HG02571 (cell line): ENCODE data around the gene ACSS1.

Source experiments
- ATAC-seq: cut with Tn5 transposase; IDR thresholded peaks from one replicate; pipeline ENCODE4 v1.9.1; 2021; ENCODE audit warnings: mild to moderate bottlenecking, moderate library complexity; ENCODE audit not compliant: unreplicated experiment

Gene ACSS1

GRCh38 chr20:25033265-25033923 lies 24.5 kb downstream of the ACSS1 start:
- no peak for ATAC-seq

- no peak for ATAC-seq
These were observed 25.3 kb downstream of the ACSS1 start for GRCh38 chr20:25032478-25033264.

GRCh38 chr20:25032065-25032477 lies 25.9 kb downstream of the ACSS1 start:
- no peak for ATAC-seq

- no peak for ATAC-seq
These were observed 26.7 kb downstream of the ACSS1 start for GRCh38 chr20:25031241-25031640.

- ATAC-seq = no peak
These were observed 27.2 kb downstream of the ACSS1 start for GRCh38 chr20:25030649-25031207.

- ATAC-seq = no peak
These were observed 27.8 kb downstream of the ACSS1 start for GRCh38 chr20:25030007-25030648.

- no peak for ATAC-seq
These were observed 31.8 kb downstream of the ACSS1 start for GRCh38 chr20:25025986-25026605.

- no peak for ATAC-seq
These were observed 32.7 kb downstream of the ACSS1 start for GRCh38 chr20:25025091-25025861.

- ATAC-seq = no peak
These were observed 33.8 kb downstream of the ACSS1 start for GRCh38 chr20:25024171-25024570.

GRCh38 chr20:25023356-25023755 lies 34.6 kb downstream of the ACSS1 start:
- no peak for ATAC-seq

GRCh38 chr20:25022680-25023079 lies 35.3 kb downstream of the ACSS1 start:
- ATAC-seq = no peak

GRCh38 chr20:25021336-25021735 lies 36.6 kb downstream of the ACSS1 start:
- ATAC-seq = no peak

- no peak for ATAC-seq
These were observed 37.0 kb downstream of the ACSS1 start for GRCh38 chr20:25020901-25021301.

GRCh38 chr20:25020345-25020744 lies 37.6 kb downstream of the ACSS1 start:
- no peak for ATAC-seq

GRCh38 chr20:25019381-25020155 lies 38.4 kb downstream of the ACSS1 start:
- ATAC-seq = no peak

- ATAC-seq = no peak
These were observed 39.1 kb downstream of the ACSS1 start for GRCh38 chr20:25018841-25019240.

GRCh38 chr20:25018425-25018824 lies 39.5 kb downstream of the ACSS1 start:
- no peak for ATAC-seq

- no peak for ATAC-seq
These were observed 40.6 kb downstream of the ACSS1 start for GRCh38 chr20:25017257-25017803.

- ATAC-seq = no peak
These were observed 41.5 kb downstream of the ACSS1 start for GRCh38 chr20:25016471-25016870.
